Osteoblast (primary cell): Measurements from ENCODE around the gene STK32B. TPM values are rescaled to one million over a fixed set of nuclear protein-coding genes. Genes with fewer than 3 reads are reported as not detected.

Source experiments
- DNase-seq: peaks from one replicate; pipeline ENCODE4 v3.0.0; 2011; ENCODE audit warnings: low spot score, mixed read lengths; ENCODE audit not compliant: insufficient read length; ENCODE audit errors: missing footprints
- H2AFZ ChIP-seq: 2 replicates; pipeline ENCODE4 v1.6.0; 2011; ENCODE audit warnings: mild to moderate bottlenecking, low read length
- H3K27ac ChIP-seq: 2 replicates; pipeline ENCODE4 v1.5.1; 2011; ENCODE audit warnings: mild to moderate bottlenecking, low read depth, low read length, moderate library complexity
- H3K27me3 ChIP-seq: 2 replicates; pipeline ENCODE4 v1.6.0; 2012; ENCODE audit warnings: mild to moderate bottlenecking, control low read depth, inconsistent platforms, low read length, moderate library complexity; ENCODE audit not compliant: insufficient read depth
- H3K36me3 ChIP-seq: 2 replicates; pipeline ENCODE4 v1.5.1; 2011; ENCODE audit warnings: mild to moderate bottlenecking, low read length, control low read depth, moderate library complexity; ENCODE audit not compliant: insufficient read depth
- H3K4me1 ChIP-seq: 2 replicates; pipeline ENCODE4 v1.5.1; 2011; ENCODE audit warnings: mild to moderate bottlenecking, low read length, control low read depth, moderate library complexity; ENCODE audit not compliant: insufficient read depth
- H3K4me2 ChIP-seq: 2 replicates; pipeline ENCODE4 v1.6.0; 2011; ENCODE audit warnings: mild to moderate bottlenecking, low read length; ENCODE audit not compliant: insufficient read depth
- H3K4me3 ChIP-seq: fragments of 200-600 bp; sonication (generic); 3 replicates; pipeline ENCODE4 v1.5.1; 2012; ENCODE audit warnings: mild to moderate bottlenecking, low read length, inconsistent platforms; ENCODE audit not compliant: insufficient read depth
- H3K79me2 ChIP-seq: 2 replicates; pipeline ENCODE4 v1.6.0; 2012; ENCODE audit warnings: mild to moderate bottlenecking, low read length, control low read depth, inconsistent platforms; ENCODE audit not compliant: insufficient read depth
- H3K9me3 ChIP-seq: 2 replicates; pipeline ENCODE4 v1.5.1; 2011; ENCODE audit warnings: low read depth, low read length, control low read depth
- H4K20me1 ChIP-seq: 2 replicates; pipeline ENCODE4 v1.6.0; 2012; ENCODE audit warnings: mild to moderate bottlenecking, low read length, control low read depth; ENCODE audit not compliant: insufficient read depth
- total RNA-seq: library from RNA; depleted of rRNA; stranded (reverse); fragments of >200 nt; gene quantifications from 2 replicates; pipeline ENCODE4 v1.2.3, GENCODE V29; 2012
- TF ChIP-seq, protein P1 (sequence below): IDR thresholded peaks from 2 replicates; pipeline ENCODE4 v1.5.1; 2011; ENCODE audit warnings: mild to moderate bottlenecking, low read depth, low read length, moderate library complexity; ENCODE audit errors: extremely low read depth

The STK32B gene
- total RNA-seq, 1 donor: 1.1 TPM

GRCh38 chr4:5497489-5497888 lies 446.2 kb downstream of the STK32B start:
- TF ChIP-seq, protein P1, sequence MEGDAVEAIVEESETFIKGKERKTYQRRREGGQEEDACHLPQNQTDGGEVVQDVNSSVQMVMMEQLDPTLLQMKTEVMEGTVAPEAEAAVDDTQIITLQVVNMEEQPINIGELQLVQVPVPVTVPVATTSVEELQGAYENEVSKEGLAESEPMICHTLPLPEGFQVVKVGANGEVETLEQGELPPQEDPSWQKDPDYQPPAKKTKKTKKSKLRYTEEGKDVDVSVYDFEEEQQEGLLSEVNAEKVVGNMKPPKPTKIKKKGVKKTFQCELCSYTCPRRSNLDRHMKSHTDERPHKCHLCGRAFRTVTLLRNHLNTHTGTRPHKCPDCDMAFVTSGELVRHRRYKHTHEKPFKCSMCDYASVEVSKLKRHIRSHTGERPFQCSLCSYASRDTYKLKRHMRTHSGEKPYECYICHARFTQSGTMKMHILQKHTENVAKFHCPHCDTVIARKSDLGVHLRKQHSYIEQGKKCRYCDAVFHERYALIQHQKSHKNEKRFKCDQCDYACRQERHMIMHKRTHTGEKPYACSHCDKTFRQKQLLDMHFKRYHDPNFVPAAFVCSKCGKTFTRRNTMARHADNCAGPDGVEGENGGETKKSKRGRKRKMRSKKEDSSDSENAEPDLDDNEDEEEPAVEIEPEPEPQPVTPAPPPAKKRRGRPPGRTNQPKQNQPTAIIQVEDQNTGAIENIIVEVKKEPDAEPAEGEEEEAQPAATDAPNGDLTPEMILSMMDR: no peak
- no peaks in the 10 kb centered on the region for H4K20me1 ChIP-seq
- H3K79me2 ChIP-seq: no peaks in the 10 kb centered on the region
- DNase-seq: no peak
- H3K36me3 ChIP-seq: no peaks in the 10 kb centered on the region
- H3K27me3 ChIP-seq: no peaks in the 10 kb centered on the region
- no peak overlapping the region for H3K4me2 ChIP-seq
- peaks cover 3% of the 10 kb centered on the region for H3K4me1 ChIP-seq
- H2AFZ ChIP-seq: no peak overlapping the region
- H3K27ac ChIP-seq: no peak overlapping the region
- H3K4me3 ChIP-seq: no peak overlapping the region
- no peaks in the 10 kb centered on the region for H3K9me3 ChIP-seq

- Histone ChIP-seq H3K27ac (no peak overlapping the region), H3K4me1 (peaks cover 3% of the 10 kb centered on the region), H3K4me3 (no peak overlapping the region), H3K79me2 (no peaks in the 10 kb centered on the region), H4K20me1 (no peaks in the 10 kb centered on the region), H3K27me3 (no peaks in the 10 kb centered on the region), H3K36me3 (no peaks in the 10 kb centered on the region), H3K4me2 (no peak overlapping the region), H3K9me3 (no peaks in the 10 kb centered on the region), H2AFZ (no peak overlapping the region)
- DNase-seq: no peak
- TF ChIP-seq, protein P1: no peak
Observed at GRCh38 chr4:5500165-5500564, 448.9 kb downstream of the STK32B start.

- Histone ChIP-seq H3K27ac (no peak overlapping the region), H3K4me1 (peaks cover 3% of the 10 kb centered on the region), H2AFZ (no peak overlapping the region), H3K27me3 (no peaks in the 10 kb centered on the region), H4K20me1 (no peaks in the 10 kb centered on the region), H3K36me3 (no peaks in the 10 kb centered on the region), H3K4me2 (no peak overlapping the region), H3K9me3 (no peaks in the 10 kb centered on the region), H3K79me2 (no peaks in the 10 kb centered on the region), H3K4me3 (no peak overlapping the region)
- no peak for DNase-seq
- TF ChIP-seq, protein P1: no peak
Observed at GRCh38 chr4:5503336-5503936, 452.2 kb downstream of the STK32B start.

DNA sequence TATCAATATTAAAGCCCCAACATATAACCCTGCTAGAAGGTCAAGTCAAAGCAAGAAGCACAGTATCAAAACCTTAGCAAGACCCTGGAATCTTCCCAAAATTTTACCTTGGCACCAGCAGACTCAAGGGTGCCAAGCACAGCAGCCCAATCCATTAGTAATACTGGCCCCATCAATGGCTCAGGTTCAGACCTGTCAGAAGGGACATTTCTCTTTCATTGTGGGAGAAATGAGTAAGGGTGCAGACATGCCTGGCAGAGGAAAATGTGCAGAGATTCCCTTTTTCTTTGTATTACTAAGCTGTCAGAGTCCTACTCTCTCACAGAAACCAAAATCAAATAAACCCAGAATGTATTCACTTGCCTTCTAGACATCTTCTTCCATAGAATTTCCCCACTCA lies 453.2 kb downstream of the STK32B start:
- TF ChIP-seq, protein P1: no peak
- no peak for DNase-seq

More for the DNA sequence above, 453.2 kb downstream of the STK32B start:
- Histone ChIP-seq H3K9me3 (no peaks in the 10 kb centered on the region), H3K27me3 (no peaks in the 10 kb centered on the region), H4K20me1 (no peaks in the 10 kb centered on the region), H3K79me2 (no peaks in the 10 kb centered on the region), H3K4me3 (no peak overlapping the region), H3K4me2 (no peak overlapping the region), H2AFZ (no peak overlapping the region), H3K36me3 (no peaks in the 10 kb centered on the region), H3K27ac (no peak overlapping the region), H3K4me1 (peaks cover 3% of the 10 kb centered on the region)
